ENCODE data around the gene ZNF451.
"Not testable (repeated sequence)": the region's sequence is repeated elsewhere in the genome, so short reads cannot be mapped to it uniquely, and the experiment has no call there.

ZNF451 gene
- total RNA-seq = 149 to 220 (median 199) reads per million in 4 experiments

DNA sequence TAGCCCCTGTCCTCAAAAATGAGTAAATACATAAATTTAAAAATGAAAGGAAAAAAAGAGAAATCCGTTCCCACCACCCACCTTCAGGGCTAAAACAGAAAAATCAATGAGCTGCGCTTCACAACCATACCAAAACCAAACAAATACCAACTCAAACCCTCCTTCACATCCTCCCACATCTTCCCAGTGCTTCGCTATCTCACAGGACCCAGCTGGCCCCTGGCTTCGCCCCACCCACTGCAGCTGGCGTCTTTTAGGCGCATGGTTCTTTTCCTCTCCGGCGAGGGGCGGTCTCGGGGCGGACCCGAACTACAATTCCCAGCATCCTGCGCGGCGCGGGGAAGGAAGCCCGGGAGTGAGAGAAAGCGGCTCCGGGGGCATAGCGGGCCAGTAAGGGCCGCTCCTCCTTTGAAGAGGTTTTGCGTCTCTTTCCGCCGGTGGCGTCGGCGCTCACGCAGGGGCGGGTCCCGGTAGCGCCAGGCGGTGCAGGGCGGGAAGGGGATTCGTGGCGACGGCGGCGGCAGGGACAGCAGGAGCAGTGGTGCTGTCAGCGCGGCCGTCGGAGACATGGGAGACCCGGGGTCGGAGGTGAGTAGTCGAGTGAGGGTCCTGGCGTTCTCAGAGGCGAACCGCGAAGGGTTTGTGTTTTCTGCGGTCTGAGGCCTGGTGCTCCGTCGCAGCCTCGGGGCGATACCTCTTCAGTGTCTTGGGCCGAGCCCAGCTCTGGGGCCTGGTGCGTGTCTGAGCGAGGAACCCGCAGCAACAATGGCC, at the start of gene ZNF451:
Gene ZNF451, plus strand, starts transcription at position 502 of the 771 bp plus-strand sequence. Its CDS starts 66 bp downstream, at position 568.
- peak; percentile 96 for DNase-seq

- DNase-seq = not testable (repeated sequence)
These were observed 45.9 kb upstream of the ZNF451 start for GRCh38 chr6:57044061-57044460.

- DNase-seq = no peak
These were observed 45.4 kb upstream of the ZNF451 start for GRCh38 chr6:57044568-57044967.

GRCh38 chr6:57046332-57047256, 43.4 kb upstream of the ZNF451 start, which contains the start of gene KIAA1586:
Gene KIAA1586 (plus strand): TSS chr6:57046693. CDS start chr6:57046756, 63 bp downstream.
- peak; percentile 66 for DNase-seq

- not testable (repeated sequence) for DNase-seq
These were observed 42.8 kb upstream of the ZNF451 start for GRCh38 chr6:57047257-57047585.

DNA sequence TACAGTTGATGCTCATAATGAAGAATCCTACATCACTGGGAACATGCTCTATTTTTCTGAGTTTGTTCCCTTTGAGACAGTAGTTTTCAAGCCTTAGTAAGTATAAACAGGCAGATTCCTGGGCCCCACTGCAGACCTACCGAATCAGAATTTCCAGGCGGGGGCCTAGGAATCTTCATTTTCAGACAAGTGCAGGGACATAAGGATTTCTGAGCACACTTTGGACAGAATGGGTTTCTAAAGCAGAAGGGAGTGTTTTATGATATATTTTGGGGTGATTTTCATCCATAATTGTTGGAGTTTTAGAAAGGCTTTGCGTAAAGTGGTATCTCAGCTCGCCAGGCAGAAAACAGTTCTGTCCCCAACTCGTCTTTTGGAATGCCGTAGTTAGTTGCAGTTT, 42.1 kb upstream of the ZNF451 start:
- not testable (repeated sequence) for DNase-seq

DNA sequence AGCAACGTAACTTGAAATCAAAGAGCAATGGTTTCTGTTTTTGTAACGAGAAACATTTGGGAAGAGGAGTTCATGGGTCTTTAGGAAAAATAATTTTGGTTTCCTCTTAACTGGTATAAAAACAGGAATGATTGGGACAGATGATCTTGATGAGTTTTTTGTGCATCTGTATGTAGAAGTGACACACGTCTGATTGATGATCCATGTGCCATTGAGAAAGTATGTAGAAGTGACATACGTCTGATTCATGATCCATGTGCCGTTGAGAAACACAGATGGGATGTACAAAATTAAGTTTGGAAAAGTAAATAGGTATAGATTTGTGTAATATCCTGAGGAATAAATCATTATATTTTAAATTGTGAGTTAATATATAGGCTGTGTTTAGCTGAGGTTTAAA, 41.4 kb upstream of the ZNF451 start:
- no peak for DNase-seq

DNA sequence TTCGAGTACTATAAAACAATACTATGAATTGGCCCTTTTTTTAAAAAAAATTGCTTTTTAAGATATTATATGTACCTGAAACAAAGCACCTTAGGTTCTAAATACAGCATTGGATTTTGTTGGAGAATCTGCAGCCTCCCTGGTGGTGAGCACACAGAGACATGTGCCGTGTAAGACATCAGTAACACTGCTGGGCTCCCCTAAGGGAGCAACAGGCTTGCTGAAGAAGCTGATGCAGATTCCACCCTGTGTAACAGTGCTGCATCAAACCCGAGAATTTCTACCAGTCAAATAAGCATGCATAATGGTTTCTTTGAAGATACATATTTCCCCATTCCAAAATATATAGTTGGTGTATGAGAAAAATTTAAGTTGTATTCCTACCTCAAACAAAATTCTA, 26.1 kb upstream of the ZNF451 start:
- no peak for DNase-seq

DNA sequence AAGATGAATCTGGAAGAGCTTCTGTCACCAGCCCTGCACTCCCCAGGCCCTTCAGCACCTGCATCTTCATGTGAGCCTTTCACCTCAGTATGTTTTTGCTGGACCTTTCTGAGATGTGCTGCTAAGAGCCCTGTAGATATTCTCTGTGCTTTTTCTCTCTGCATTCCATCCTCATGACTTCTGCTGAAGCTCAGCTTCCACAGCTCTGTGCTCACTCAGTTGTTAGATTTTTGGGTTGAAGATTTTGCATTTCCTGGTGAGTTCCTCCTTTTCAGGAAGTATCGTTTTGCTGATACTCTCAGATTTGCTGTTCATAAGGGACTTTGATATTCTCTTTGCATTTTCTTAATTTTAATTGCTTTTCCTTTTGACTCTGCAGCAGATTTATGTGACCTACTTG, 25.2 kb upstream of the ZNF451 start:
- DNase-seq = no peak

- no peak for DNase-seq
These were observed 21.9 kb upstream of the ZNF451 start for GRCh38 chr6:57068061-57068460.

- no peak for DNase-seq
These were observed 20.8 kb upstream of the ZNF451 start for GRCh38 chr6:57069228-57069627.

- no peak for DNase-seq
These were observed 20.1 kb upstream of the ZNF451 start for GRCh38 chr6:57069920-57070331.

- no peak for DNase-seq
These were observed 17.9 kb upstream of the ZNF451 start for GRCh38 chr6:57072108-57072507.

GRCh38 chr6:57074383-57074782, 15.6 kb upstream of the ZNF451 start:
- DNase-seq = no peak

- DNase-seq = no peak
These were observed 14.9 kb upstream of the ZNF451 start for GRCh38 chr6:57075092-57075491.

DNA sequence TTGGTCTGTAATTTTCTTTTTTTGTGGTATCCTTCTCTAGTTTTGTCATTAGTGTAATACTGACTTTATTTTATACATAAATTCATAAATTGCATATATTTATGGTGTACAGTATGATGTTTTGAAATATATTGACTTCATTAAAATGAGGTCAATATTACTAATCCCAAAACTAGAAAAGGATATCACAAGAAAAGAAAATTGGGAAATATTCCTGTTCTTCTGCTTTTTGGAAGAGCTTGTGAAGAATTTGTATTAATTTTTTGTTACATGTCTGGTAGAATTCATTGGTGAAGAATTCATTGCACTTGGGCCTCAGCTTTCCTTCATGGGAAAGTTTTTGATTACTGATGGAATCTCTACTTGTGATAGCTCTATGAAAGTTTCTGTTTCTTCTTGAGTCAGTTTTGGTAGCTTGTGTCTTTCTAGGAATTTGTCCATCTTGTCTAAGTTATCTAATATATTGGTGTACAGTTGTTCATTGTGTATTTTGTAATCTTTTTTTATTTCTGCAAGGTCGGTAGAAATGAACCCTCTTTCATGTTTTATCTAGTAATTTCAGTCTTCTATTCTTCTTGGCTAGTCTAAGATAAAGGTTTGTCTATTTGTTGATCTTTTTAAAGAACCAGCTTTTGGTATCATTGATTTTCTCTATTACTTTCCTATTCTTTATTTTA, 11.3 kb upstream of the ZNF451 start:
- no peak for DNase-seq

DNA sequence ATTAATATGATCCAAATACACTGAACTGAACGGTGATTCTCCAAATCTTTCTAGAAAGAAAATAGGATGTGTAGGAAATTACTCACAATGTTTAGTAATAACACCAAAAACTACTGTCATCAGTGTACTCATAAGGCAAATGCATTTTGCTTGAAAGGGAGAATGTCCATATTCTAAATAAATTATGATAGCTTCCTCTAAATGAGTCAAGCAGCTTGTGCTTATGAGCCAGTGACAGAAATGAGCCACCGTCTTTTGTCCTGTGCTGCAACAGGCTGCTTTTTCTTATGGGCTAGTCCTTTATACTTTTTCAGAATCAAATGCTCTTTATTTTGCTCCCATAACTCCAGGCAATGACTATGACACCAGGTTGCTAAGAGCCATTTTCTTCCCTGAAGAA, 4.5 kb upstream of the ZNF451 start:
- DNase-seq = no peak

DNA sequence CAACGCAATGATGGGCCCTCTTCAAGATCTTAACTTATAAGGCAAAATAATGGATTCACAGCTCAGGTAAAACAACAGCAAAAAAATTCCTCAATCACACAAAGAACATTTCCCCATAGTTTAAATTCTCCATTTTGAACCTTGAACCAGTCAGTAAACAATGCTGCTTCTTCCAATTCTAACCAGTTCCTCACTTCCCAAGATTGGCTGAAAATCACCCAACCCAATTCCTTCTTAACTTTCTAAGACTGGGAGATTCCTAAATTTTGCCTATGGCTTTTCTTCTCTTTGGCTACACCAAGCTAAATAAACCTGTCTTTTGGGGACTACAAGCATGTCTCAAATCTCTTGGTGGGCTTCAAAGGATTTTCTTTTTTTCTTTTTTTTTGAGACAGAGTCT, 3.1 kb upstream of the ZNF451 start:
- no peak for DNase-seq

GRCh38 chr6:57087916-57088315, 2.1 kb upstream of the ZNF451 start:
- DNase-seq = no peak

DNA sequence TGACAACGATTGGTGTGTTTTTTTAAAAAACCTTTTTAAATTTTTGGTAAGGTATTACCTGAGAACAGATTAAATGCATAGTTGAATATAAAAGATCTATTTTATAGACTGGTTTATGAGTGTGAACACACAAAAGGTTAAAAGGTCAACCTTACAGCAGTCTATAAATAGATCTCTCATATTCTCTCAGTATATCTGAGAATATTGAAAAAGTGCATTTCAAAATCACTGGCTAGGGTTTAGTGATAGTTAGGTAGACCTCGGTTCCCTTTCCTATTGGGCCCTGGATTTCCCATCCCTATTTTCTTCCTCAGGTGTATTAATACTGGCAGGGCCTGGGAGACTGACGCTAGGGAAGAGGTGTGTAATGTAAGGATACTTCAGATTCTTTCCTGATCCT, 723 bp upstream of the ZNF451 start:
- no peak for DNase-seq

DNA sequence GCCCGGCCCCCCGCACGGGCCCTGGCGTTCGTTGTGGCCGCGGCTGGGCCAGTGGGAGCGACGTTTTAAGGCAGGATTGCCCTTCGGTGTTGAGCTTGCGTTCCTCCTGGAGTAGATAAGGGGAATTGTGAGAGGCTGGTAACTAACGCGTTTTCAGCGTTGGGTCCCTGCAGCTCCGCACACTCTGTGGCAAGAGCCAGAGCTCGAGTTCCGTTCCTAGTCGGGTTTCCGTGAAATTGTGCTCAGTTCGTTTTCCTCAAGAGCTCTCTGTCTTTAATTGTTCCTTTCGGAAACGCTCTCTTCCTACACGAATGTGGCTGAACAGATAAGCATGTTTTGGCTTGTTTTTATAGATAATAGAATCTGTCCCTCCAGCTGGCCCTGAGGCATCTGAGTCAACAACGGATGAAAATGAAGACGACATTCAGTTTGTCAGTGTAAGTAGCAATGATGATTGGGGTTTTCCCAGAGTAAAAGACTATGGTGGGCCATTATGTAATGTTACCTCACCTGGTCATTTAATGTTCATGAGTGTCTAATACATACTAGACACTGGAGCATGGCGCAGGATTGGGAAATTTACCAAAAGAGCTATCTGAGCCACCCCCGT, 575 bp downstream of the ZNF451 start:
- not testable (repeated sequence) for DNase-seq

GRCh38 chr6:57091375-57091774, 1.4 kb downstream of the ZNF451 start:
- DNase-seq = not testable (repeated sequence)

DNA sequence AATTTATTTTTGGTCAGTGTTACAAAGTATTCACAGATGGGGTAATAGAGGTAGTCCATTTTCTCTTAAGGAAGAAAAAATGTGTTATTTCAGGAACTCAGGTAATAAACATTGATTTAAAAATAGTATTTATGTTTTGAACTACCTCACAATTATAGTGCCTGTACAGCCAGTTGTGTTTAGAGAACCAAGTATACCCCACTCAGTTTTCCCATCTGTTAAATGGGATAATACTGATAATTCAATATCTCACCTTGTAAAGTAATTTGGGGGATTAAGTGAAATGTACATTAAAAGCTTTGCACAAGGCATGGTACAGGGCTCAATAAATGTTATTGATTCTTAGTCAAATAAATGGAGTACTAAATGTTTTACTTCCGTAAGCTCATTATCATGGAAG, 4.7 kb downstream of the ZNF451 start:
- DNase-seq = no peak
